GM12878 (cell line): ENCODE measurements around the gene FREY1.

Experiments
- SUZ12 ChIP-seq: fragments of 200-600 bp; sonication (generic); IDR thresholded peaks from one replicate; pipeline ENCODE4 v1.6.1; 2018; ENCODE audit warnings: antibody characterized with exemption, mild to moderate bottlenecking; ENCODE audit not compliant: unreplicated experiment
- TF ChIP-seq, protein P1 (sequence below), 3 experiments: IDR thresholded peaks in 2 of 3; conservative IDR thresholded peaks in 1 of 3; 2 replicates each; pipeline ENCODE4 v1.5.1; 2011; ENCODE audit warnings: low read depth in 3 of 3, low read length in 3 of 3, mild to moderate bottlenecking in 3 of 3, control low read depth in 2 of 3, moderate library complexity in 2 of 3, inconsistent platforms in 1 of 3, mixed read lengths in 1 of 3; ENCODE audit not compliant: control insufficient read depth in 2 of 3, insufficient read depth in 1 of 3; ENCODE audit errors: extremely low read depth in 1 of 3

DNA sequence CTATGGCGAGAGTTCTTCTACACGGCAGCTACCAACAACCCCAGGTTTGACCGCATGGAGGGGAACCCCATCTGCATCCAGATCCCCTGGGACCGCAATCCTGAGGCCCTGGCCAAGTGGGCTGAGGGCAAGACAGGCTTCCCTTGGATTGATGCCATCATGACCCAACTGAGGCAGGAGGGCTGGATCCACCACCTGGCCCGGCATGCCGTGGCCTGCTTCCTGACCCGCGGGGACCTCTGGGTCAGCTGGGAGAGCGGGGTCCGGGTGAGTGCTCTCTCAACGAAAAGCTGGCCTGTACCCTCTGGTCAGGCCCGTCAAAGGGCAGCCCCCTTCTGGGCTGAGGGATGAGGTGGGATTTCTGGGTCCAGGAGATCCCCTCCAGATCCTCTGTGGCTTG, 37.5 kb downstream of the FREY1 start:
- no peak for TF ChIP-seq SUZ12
- TF ChIP-seq, protein P1, sequence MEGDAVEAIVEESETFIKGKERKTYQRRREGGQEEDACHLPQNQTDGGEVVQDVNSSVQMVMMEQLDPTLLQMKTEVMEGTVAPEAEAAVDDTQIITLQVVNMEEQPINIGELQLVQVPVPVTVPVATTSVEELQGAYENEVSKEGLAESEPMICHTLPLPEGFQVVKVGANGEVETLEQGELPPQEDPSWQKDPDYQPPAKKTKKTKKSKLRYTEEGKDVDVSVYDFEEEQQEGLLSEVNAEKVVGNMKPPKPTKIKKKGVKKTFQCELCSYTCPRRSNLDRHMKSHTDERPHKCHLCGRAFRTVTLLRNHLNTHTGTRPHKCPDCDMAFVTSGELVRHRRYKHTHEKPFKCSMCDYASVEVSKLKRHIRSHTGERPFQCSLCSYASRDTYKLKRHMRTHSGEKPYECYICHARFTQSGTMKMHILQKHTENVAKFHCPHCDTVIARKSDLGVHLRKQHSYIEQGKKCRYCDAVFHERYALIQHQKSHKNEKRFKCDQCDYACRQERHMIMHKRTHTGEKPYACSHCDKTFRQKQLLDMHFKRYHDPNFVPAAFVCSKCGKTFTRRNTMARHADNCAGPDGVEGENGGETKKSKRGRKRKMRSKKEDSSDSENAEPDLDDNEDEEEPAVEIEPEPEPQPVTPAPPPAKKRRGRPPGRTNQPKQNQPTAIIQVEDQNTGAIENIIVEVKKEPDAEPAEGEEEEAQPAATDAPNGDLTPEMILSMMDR (IDR thresholded peaks at IDR 0.05 in 2 of 3, conservative IDR thresholded peaks at IDR 0.05 in 1 of 3; ENCODE audit: control insufficient read depth in 2 of 3, extremely low read depth in 1 of 3, insufficient read depth in 1 of 3, low read depth in 3 of 3, low read length in 3 of 3), result no peak
